ENCODE data around the gene NAGA. TPM values are rescaled to one million over a fixed set of nuclear protein-coding genes. Genes with fewer than 3 reads are reported as not detected.

NAGA gene
- total RNA-seq, 4 donors from 2014 or later = 9.5 to 44.0 (median 28.8) TPM

DNA sequence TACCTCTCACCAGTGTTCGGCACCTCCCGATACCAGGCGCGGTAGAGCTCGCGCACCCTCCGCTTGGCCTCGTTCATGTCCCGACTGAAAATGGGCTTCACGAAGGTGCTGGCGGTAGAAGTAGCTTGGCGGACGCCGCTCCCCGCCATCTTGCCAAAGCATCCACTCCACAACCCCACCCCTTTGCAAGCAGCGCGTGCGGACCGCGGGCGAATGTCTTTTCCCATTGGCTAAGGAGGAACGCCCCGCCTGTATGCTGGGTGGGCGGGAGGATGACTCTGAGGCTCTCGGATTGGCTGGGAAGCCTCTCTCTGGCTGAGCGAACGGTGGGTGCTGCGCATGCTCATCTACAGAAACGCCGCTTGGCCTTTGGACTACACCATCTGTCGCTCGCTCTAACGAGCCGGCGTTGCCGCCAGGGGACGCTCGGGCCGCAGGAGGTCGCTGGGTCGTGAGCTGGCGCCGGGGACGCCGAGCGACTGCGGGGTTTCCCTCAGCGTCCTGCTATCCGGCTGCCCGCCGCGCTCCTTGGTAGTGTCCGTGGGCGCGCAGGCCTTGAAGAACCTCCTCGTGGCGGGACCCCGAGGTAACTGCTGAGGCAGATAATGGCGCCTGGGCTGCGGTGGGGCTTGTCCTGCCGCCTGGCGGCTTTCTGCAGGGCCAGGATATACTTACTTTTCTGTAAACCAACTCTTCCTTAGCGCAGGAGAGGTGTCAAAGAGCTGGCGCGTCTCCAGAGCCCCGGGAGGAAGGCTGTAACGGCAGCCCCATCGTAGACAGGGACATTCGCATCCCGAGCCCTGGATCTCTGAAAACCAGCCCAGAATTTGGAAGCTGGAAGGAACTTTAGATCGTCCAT, 20.2 kb upstream of the NAGA start, which contains the start of gene NDUFA6:
Gene NDUFA6, minus strand, starts transcription at position 177 of the 859 bp plus-strand sequence. Its CDS starts 28 bp downstream, at position 149.
- Histone ChIP-seq H3K4me1 (peaks cover 4 to 5% of the 10 kb centered on the region in 2 donors), H3K27ac (peak within 1 kb of the TSS; percentile 91 to 94), H3K4me3 (peak within 1 kb of the TSS; percentile 84 to 92), H3K36me3 (no peaks in the 10 kb centered on the region), H3K27me3 (no peaks in the 10 kb centered on the region), H3K9me3 (no peaks in the 10 kb centered on the region)
- intact Hi-C loops (cut with DNase I; ENCODE audit: low total_unique reads) = loop anchor here (5.0 kb wide), 1 partner anchor 341 kb away; the partner anchor contains the start of gene NFAM1
- peak; percentile 98 to 99 for DNase-seq
- peak; percentile 89 to 90 for TF ChIP-seq POLR2A (IDR thresholded peaks at IDR 0.05)
- TF ChIP-seq, protein P1, sequence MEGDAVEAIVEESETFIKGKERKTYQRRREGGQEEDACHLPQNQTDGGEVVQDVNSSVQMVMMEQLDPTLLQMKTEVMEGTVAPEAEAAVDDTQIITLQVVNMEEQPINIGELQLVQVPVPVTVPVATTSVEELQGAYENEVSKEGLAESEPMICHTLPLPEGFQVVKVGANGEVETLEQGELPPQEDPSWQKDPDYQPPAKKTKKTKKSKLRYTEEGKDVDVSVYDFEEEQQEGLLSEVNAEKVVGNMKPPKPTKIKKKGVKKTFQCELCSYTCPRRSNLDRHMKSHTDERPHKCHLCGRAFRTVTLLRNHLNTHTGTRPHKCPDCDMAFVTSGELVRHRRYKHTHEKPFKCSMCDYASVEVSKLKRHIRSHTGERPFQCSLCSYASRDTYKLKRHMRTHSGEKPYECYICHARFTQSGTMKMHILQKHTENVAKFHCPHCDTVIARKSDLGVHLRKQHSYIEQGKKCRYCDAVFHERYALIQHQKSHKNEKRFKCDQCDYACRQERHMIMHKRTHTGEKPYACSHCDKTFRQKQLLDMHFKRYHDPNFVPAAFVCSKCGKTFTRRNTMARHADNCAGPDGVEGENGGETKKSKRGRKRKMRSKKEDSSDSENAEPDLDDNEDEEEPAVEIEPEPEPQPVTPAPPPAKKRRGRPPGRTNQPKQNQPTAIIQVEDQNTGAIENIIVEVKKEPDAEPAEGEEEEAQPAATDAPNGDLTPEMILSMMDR (IDR thresholded peaks at IDR 0.05) = peak; percentile 93 to 99 (median 97)

DNA sequence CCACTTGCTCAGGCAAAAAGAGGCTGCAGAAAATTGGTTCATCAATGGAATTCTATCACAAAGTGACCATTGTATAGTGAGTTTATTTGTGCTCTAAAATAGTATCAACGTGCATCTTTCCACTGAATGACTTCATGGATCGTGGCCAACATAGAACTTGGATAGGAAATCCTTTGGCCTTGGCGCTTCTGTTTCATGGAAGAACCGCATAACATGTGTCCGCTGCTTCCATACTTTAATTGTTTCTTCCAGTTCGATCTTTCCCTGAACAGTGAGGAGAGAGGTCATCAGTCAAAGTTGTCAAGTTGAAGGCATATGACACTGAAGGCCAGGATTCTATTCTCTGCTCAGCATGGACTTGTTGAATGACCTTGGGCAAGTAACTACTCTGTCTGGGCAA, 15.4 kb upstream of the NAGA start:
- no peaks in the 10 kb centered on the region for H3K4me1 ChIP-seq
- H3K27ac ChIP-seq = no peak overlapping the region
- no peaks in the 10 kb centered on the region for H3K27me3 ChIP-seq
- H3K4me3 ChIP-seq = no peak overlapping the region
- intact Hi-C loops (cut with DNase I; ENCODE audit: low total_unique reads) = no loop called here
- no peaks in the 10 kb centered on the region for H3K36me3 ChIP-seq
- H3K9me3 ChIP-seq = no peaks in the 10 kb centered on the region
- no peak for TF ChIP-seq POLR2A (IDR thresholded peaks at IDR 0.05)
- TF ChIP-seq, protein P1 (IDR thresholded peaks at IDR 0.05) = no peak
- DNase-seq = no peak

DNA sequence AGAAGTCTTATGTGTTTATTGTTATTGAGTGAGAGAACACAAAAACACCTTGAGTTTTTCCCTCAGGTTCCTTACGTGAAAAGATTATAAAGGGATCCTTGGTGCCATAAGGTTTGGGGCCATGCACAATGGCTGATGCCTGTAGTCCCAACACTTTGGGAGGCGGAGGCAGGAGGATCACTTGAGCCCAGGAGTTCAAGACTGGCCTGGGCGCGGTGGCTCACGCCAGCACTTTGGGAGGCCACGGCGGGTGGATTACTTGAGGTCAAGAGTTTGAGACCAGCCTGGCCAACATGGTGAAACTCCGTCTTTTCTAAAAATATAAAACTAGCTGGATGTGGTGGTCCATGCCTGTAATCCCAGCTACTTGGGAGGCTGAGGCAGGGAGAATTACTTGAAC, 14.3 kb upstream of the NAGA start:
- intact Hi-C loops (cut with DNase I; ENCODE audit: low total_unique reads) = no loop called here
- H3K27me3 ChIP-seq = no peaks in the 10 kb centered on the region
- no peak overlapping the region for H3K4me3 ChIP-seq
- H3K36me3 ChIP-seq = no peaks in the 10 kb centered on the region
- TF ChIP-seq POLR2A (IDR thresholded peaks at IDR 0.05) = no peak
- TF ChIP-seq, protein P1 (IDR thresholded peaks at IDR 0.05) = no peak
- H3K9me3 ChIP-seq = no peaks in the 10 kb centered on the region
- no peak for DNase-seq
- H3K27ac ChIP-seq = no peak overlapping the region
- no peaks in the 10 kb centered on the region for H3K4me1 ChIP-seq

DNA sequence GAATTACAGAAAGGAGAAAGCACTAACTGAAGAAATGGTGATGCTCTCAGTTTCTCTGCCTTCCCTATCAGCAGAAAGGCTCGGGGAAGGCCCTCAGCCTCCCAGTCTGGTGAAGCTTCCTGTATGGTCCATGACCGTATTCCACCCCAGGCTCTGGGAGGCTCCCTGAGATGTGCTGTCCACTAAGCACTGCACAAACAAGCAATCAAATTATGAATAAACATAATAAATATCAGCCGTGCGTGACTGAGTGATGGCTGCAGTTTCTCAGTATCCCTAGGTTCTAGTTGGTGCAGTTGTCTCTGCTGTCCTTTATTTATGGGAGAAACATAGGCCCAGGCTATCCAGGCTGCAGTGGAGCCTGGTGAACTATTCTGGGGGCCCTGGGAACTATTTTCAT, 12.5 kb upstream of the NAGA start:
- intact Hi-C loops (cut with DNase I; ENCODE audit: low total_unique reads) = no loop called here
- Histone ChIP-seq H3K4me1 (peaks cover 4 to 6% of the 10 kb centered on the region in 2 donors), H3K9me3 (no peaks in the 10 kb centered on the region), H3K27ac (no peak overlapping the region), H3K27me3 (no peaks in the 10 kb centered on the region), H3K36me3 (no peaks in the 10 kb centered on the region), H3K4me3 (no peak overlapping the region)
- DNase-seq = no peak
- TF ChIP-seq POLR2A (IDR thresholded peaks at IDR 0.05) = no peak
- TF ChIP-seq, protein P1 (IDR thresholded peaks at IDR 0.05) = no peak

DNA sequence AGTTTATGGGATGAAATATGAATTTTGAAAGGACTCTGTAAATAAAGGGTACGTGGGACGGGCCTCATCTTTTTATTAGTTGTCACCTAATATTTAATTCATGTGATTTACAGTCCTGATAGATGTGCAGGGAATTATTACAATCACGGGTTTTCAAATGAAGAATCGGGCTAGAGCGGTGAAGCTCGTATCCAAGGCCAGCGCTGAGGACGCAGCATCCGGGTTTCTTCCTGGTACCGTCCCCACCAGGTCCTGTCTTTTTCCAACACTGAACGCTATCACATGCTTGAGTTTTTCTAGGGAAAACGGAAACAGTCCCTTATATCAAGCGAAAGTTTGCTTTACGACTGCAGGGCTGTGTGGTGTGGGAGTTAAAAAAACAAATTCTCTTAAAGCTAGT, 9.7 kb upstream of the NAGA start:
- no peak for DNase-seq
- Histone ChIP-seq H3K4me1 (peaks cover 5 to 11% of the 10 kb centered on the region in 2 donors), H3K27me3 (no peaks in the 10 kb centered on the region), H3K36me3 (no peaks in the 10 kb centered on the region), H3K9me3 (no peaks in the 10 kb centered on the region), H3K27ac (peak overlapping the region; percentile 98 to 99), H3K4me3 (peak overlapping the region; percentile 72)
- TF ChIP-seq POLR2A (IDR thresholded peaks at IDR 0.05) = no peak
- TF ChIP-seq, protein P1 (IDR thresholded peaks at IDR 0.05) = no peak
- intact Hi-C loops (cut with DNase I; ENCODE audit: low total_unique reads) = no loop called here
